B cell (primary cell): ENCODE measurements around the gene S100A4. TPM values are rescaled to one million over a fixed set of nuclear protein-coding genes. Genes with fewer than 3 reads are reported as not detected.

Experiments
- ATAC-seq: fragments of 200-7000 bp; cut with Tn5 transposase; one replicate; pipeline ENCODE4 v1.10.0; 2021; ENCODE audit warnings: low read depth, mild to moderate bottlenecking, moderate number of reproducible peaks, moderate library complexity
- CTCF ChIA-PET: fragments of 350-600 bp; sonication (Branson Sonifier 250); formaldehyde crosslinking; loops from one replicate; lab custom pipeline; 2021; ENCODE audit warnings: antibody characterized with exemption, inconsistent platforms; lab: Charles Lee
- POLR2A ChIA-PET: fragments of 350-600 bp; sonication (Branson Sonifier 250); formaldehyde crosslinking; loops from one replicate; lab custom pipeline; 2021; ENCODE audit warnings: antibody characterized with exemption; lab: Charles Lee
- DNase-seq: peaks from one replicate; pipeline ENCODE4 v3.0.0; 2013
- H2AFZ ChIP-seq: 2 replicates; pipeline ENCODE4 v1.6.1; 2012; ENCODE audit warnings: mild to moderate bottlenecking, low read depth, low read length; ENCODE audit not compliant: insufficient read depth, poor library complexity, severe bottlenecking
- H3K27ac ChIP-seq, 2 donors: 1 replicate in 1 of 2; 2 replicates in 1 of 2; pipeline ENCODE4 v1.5.1; 2012 to 2013; ENCODE audit warnings: low read length in 2 of 2, mild to moderate bottlenecking in 2 of 2, moderate library complexity in 1 of 2
- H3K27me3 ChIP-seq, 4 experiments: fragments of 200-600 bp in 1 of 4; sonication (generic) in 1 of 4; replicated peaks in 1 of 4; 1 replicate in 2 of 4; 2 replicates in 2 of 4; pipeline versions ENCODE4 v1.6.1 to v1.7.0; 2013 to 2016; ENCODE audit warnings: low read length in 3 of 4, mild to moderate bottlenecking in 2 of 4, mixed read lengths in 1 of 4, moderate library complexity in 1 of 4; ENCODE audit not compliant: insufficient read depth in 4 of 4, control insufficient read depth in 3 of 4; ENCODE audit errors: control extremely low read depth in 1 of 4
- H3K36me3 ChIP-seq, 2 experiments: replicated peaks in 1 of 2; 1 replicate in 1 of 2; 2 replicates in 1 of 2; pipeline versions ENCODE4 v1.6.1 to v1.7.1; 2013; ENCODE audit warnings: low read length in 1 of 2; ENCODE audit not compliant: insufficient read depth in 2 of 2, control insufficient read depth in 1 of 2; ENCODE audit errors: control extremely low read depth in 1 of 2, extremely low read depth in 1 of 2
- H3K4me1 ChIP-seq, 2 donors: fragments of 200-600 bp in 1 of 2; sonication (generic) in 1 of 2; 1 replicate in 1 of 2; 2 replicates in 1 of 2; pipeline versions ENCODE4 v1.5.1 to v1.6.1; 2013 to 2017; ENCODE audit warnings: low read length in 2 of 2; ENCODE audit not compliant: control insufficient read depth in 2 of 2, insufficient read depth in 2 of 2
- H3K4me2 ChIP-seq: replicated peaks from 2 replicates; pipeline ENCODE3; 2012; ENCODE audit warnings: mild to moderate bottlenecking, low read depth, low read length; ENCODE audit not compliant: poor library complexity, severe bottlenecking
- H3K4me3 ChIP-seq, 5 experiments: fragments of 200-600 bp in 1 of 5; sonication (generic) in 1 of 5; 1 replicate in 3 of 5; 2 replicates in 2 of 5; pipeline versions ENCODE4 v1.5.1 to v1.7.0; 2011 to 2016; ENCODE audit warnings: low read length in 4 of 5, mild to moderate bottlenecking in 4 of 5, low read depth in 2 of 5, control low read depth in 1 of 5, moderate library complexity in 1 of 5; ENCODE audit not compliant: insufficient read depth in 1 of 5; ENCODE audit errors: control extremely low read depth in 1 of 5, extremely low read depth in 1 of 5
- H3K79me2 ChIP-seq: fragments of 200-600 bp; sonication (generic); one replicate; pipeline ENCODE4 v1.6.0; 2016; ENCODE audit warnings: low read length; ENCODE audit not compliant: control insufficient read depth, insufficient read depth
- H3K9ac ChIP-seq: fragments of 200-600 bp; sonication (generic); 2 replicates; pipeline ENCODE4 v1.6.1; 2017; ENCODE audit warnings: mild to moderate bottlenecking, low read length, moderate library complexity
- H3K9me3 ChIP-seq, 3 donors: one replicate each; pipeline versions ENCODE4 v1.6.1 to v1.7.1; 2013; ENCODE audit warnings: low read length in 2 of 3; ENCODE audit not compliant: control insufficient read depth in 2 of 3, insufficient read depth in 1 of 3; ENCODE audit errors: control extremely low read depth in 1 of 3
- H4K20me1 ChIP-seq: 2 replicates; pipeline ENCODE4 v1.6.0; 2012; ENCODE audit warnings: mild to moderate bottlenecking, low read length; ENCODE audit not compliant: insufficient read depth, control insufficient read depth, poor library complexity, severe bottlenecking
- H3K27ac Mint-ChIP-seq: one replicate; pipeline ENCODE4 v1.8.0; 2021; ENCODE audit warnings: mixed read lengths
- H3K27me3 Mint-ChIP-seq: one replicate; pipeline ENCODE4 v1.8.0; 2021; ENCODE audit warnings: mixed read lengths
- H3K4me1 Mint-ChIP-seq: one replicate; pipeline ENCODE4 v1.8.0; 2021; ENCODE audit warnings: mixed read lengths
- H3K4me3 Mint-ChIP-seq: one replicate; pipeline ENCODE4 v1.8.0; 2021; ENCODE audit warnings: mixed read lengths
- H3K9me3 Mint-ChIP-seq: one replicate; pipeline ENCODE4 v1.8.0; 2022; ENCODE audit warnings: mixed read lengths; ENCODE audit not compliant: insufficient read depth
- CTCF ChIP-seq: fragments of 200-600 bp; IDR thresholded peaks from one replicate; pipeline ENCODE4 v1.8.0; 2022; ENCODE audit warnings: antibody characterized with exemption, mild to moderate bottlenecking
- EZH2 ChIP-seq: IDR thresholded peaks from 2 replicates; pipeline ENCODE4 v1.6.1; 2012; ENCODE audit warnings: borderline replicate concordance, low read depth, mild to moderate bottlenecking, moderate library complexity, low read length; ENCODE audit not compliant: insufficient read depth, poor library complexity, severe bottlenecking
- WGBS: methylation state at CpG from one replicate; pipeline ENCODE4 v1.1.5; 2013; ENCODE audit warnings: missing lambda C conversion rate; ENCODE audit not compliant: insufficient coverage; 5-methylcytosine and 5-hydroxymethylcytosine counted together
- intact Hi-C: fragments of 100-400 bp; cut with micrococcal nuclease; formaldehyde crosslinking; loops from one replicate; pipeline ENCODE4 v1.10.0; 2022
- polyA plus RNA-seq: library from polyadenylated mRNA; depleted of rRNA; stranded (reverse); fragments of >200 nt; gene quantifications from 2 replicates; pipeline ENCODE4 v1.2.3, GENCODE V29; 2012
- total RNA-seq, 2 donors: library from RNA; stranded (reverse); fragments of 120-200 nt in 1 of 2; gene quantifications; 1 replicate in 1 of 2; 2 replicates in 1 of 2; pipeline versions ENCODE4 v1.2.3 to v1.2.4, GENCODE V29; 2013 to 2022

The S100A4 gene
- total and polyA plus RNA-seq, 2 donors (not counting 1 experiment from before 2014, with no cell fraction given) = 62.7 to 150 TPM

- Histone ChIP-seq H3K36me3 (peaks cover 0 to 4% of the 10 kb centered on the region in 2 experiments), H4K20me1 (no peaks in the 10 kb centered on the region), H3K4me2 (peak overlapping the region; percentile 51), H3K4me3 (no peak overlapping the region), H3K9me3 (no peaks in the 10 kb centered on the region), H2AFZ (peak overlapping the region; percentile 64), H3K27ac (peak overlapping the region; percentile 2 to 26), H3K9ac (no peak overlapping the region), H3K4me1 (peaks cover 38 to 48% of the 10 kb centered on the region in 2 donors), H3K79me2 (peaks cover 10% of the 10 kb centered on the region), H3K27me3 (no peaks in the 10 kb centered on the region)
- Mint-ChIP-seq H3K27ac (peak overlapping the region; percentile 50), H3K27me3 (no peaks in the 10 kb centered on the region), H3K4me1 (peaks cover 41% of the 10 kb centered on the region), H3K9me3 (no peaks in the 10 kb centered on the region), H3K4me3 (peak overlapping the region; percentile 47)
- DNase-seq (peak; percentile 73), ATAC-seq (peak; percentile 13)
- 8% methylated on average over 15 of the region's 34 CpGs for WGBS
- POLR2A ChIA-PET = interaction anchor here (0.6 to 1.8 kb wide), 4 partner anchors 9 to 65 kb away, joined by 5 to 8 read pairs (median 6); partner anchors contain the start of gene S100A2
- intact Hi-C loops = loop anchor here (1.0 to 10.0 kb wide), 4 partner anchors 35 to 142 kb away; partner anchors contain the start of genes CHTOP, ILF2 and NPR1
- TF ChIP-seq CTCF (peak; percentile 71), EZH2 (no peak)
- CTCF ChIA-PET = interaction anchor here (0.6 to 10.9 kb wide), 23 partner anchors 8 to 454 kb away, joined by 3 to 189 read pairs (median 4); partner anchors contain the start of genes CHTOP, S100A2, S100A3 and S100A4
These were observed 12.6 kb downstream of the S100A4 start for GRCh38 chr1:153532769-153533599.
